Activated T-cell treated with anti-CD3 and anti-CD28 coated beads for 24 hours (primary cell): ENCODE measurements around the gene SNCB.

ENCODE experiments used
- DNase-seq: peaks from one replicate; pipeline ENCODE4 v3.0.0-alpha.2; 2020; ENCODE audit warnings: low read depth

SNCB gene

DNA sequence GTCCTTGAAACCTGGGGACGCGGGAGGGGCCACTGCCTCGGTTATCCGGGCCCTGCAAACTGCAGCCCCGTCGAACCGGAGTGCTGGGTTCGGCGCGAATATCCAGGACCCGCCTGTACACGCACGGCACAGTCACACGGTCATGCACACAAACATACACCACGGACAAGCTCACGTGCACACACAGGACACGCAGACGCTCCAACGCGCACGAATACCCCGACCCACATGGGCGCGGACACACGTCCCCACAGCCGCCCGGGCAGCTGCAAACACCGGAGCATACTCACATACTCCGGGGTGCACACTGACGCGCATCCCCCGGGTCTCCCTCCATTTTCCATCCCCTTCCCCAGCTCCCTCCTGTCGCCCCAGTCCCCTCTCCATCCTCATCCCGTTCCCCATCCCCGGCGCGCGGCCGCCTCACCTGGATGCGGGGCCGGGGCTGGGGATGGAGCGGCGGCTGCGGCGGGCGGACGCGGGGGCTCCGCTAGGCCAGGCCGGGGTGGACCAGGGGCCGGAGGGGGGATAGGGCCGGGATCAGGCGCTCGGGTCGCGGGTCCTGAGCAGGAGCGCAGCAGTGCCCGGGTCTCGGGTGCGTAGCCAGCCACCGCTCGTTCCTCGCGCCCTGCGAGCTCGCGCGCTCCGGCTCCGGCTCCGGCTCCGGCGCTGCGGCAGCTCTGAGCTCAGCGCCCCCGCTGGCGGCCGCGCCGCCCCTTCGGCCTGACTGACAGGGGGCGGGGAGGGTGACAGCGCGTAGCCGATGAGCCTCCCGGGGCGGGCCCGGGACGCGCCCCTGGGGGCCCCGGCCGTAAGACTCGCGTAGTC lies at the start of gene SNCB, which contains the start of gene EIF4E1B:
SNCB (minus strand) TSS at position 682 of the 828 bp plus-strand sequence. CDS start 880 bp downstream, outside the sequence.
EIF4E1B (plus strand) TSS at position 823 of the 828 bp plus-strand sequence. CDS start 12,113 bp downstream, outside the sequence.
- peak; percentile 48 for DNase-seq

DNA sequence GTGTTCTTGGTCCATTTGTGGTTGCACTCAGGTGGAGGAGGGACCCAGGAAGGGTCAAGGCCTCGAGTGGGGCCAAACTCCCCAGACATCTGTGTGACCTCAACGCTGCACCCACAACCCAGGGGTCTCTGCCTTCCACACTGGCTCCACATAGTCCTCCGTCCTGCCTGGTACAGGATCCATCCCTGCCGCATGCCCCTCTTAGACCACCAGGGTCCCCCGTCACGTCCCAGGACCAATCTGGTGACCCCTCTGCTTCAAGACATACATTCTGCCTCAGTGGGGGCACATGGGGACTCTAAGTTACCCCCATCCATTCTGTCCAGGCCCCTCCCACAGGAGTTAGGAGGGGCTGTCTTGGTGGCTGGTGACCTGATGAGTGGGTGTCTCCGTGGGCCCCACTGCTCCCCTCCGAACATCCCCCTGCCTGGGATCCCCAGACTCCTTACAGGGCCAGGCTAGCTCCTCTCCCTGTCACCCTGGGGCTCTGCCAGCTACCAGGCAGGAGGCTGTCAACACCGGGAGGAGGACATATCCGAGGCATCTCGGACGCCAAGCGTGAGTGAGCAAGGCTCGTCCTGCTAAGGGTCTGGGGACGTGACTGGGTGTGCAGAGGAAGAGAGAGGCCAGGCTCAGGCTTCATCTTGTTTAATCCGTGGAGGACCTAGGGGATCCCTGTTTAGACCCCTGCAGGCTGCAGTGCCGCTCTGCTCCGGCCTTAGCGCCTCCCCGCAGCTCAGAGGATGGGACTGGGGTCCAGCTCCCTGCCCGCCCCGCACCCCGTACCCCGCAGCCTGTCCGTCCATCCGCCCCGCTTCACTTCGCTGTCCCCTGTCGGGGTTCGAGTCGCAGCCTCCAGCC lies 49.3 kb upstream of the SNCB start:
- no peak for DNase-seq

DNA sequence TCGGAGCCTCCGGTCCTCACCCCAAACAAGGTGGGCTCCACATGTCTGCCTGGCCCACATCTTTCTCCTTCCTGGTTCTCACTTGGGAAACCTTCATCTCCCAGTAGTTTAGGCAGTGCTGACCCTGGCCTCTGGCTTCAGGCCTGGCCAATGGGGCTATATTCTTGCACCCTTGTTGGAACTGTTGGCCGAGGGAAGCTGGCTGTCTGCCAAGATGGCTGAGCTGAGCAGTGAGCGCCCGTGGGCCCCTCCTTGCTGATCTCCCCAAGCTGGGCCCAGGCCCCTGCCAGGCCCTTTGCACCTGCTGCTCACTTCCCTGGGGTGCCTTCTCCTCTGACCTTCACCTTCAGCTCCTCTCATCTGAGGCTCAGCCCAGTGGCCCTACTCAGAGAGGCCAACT lies 48.2 kb upstream of the SNCB start:
- no peak for DNase-seq

DNA sequence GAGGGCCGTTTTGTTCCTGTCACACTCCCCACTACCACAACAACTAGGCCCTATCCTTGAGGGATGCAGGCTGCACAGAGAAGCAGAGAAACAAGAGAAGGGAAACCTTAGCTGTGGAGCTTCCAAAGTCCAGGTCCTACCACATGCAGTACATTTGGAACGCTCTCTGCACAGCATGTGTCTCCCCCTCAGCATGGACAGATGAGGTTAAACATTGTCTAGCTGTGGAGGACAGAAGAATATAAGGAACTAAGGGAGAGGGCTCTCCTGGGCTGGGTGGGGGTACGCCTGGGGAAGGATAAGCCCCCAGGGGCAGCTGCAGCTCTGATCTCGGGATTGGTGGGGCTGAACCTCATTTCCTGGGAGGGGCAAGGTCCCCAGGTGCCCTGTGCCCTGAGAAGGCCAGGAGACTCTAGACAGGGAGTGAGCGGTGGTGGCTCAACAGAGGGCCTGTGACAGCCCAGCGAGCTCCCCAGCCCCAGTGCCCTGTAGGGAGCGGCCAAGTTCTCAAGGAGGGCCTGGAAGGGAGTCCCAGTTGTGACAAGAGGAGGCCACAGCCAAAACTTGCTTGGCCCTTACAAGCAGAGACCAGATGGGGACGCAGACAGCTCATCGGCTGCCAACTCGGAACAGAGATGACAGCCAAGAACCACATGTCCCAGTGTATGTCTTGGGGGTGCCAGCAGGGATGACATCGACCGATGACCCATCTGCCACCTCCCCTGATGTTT lies 47.0 kb upstream of the SNCB start:
- no peak for DNase-seq

DNA sequence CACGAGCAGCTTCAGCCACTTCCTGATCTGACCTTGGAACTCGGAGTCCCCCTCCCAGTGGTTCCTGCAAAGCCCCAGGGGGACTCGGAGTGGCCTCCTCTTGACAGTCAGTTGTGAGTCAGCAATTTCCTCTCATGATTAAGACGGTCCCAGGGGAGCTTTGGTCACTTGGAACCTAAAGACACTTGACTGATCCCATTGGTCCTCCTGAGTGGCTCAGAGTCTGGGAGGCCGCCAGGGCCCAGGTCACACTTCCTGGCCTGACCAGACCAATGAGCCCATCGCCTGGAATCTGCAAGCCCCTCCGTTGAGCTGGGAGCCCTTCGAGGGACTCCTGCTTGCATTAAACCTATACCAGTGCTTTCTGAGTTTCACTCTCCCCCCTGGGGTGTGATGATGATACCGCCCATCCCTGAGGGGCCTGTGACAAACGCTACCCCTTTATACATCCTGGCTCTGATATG lies 46.1 kb upstream of the SNCB start:
- DNase-seq = no peak

DNA sequence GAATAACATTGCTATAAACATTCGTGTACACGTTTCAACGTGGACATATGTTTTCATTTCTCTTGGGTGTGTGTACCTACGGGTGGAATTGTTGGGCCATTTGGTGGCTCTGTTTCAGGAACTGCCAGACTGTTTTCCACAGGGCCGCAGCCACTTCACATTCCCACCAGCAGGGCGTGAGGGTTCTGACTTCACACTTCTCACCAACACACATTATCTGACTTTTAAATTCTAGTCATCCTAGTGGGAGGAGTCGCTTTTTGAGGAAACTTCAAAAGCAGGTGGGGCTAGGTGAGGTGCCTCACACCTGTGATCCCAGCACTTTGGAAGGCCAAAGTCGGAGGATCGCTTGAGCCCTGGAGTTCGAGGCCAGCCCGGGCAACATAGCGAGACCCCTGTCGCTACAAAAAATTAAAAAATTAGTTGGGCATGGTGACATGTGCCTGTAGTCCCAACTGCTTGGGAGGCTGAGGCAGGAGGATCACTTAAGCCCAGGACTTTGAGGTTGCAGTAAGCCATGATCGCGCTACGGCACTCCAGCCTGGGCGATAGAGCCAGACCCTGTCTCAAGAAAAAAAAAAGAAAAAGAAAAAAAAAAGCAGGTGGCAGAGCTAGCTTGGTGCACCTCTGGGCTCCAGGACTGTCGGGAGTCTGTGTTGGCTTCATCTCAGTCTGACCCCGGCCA lies 45.5 kb upstream of the SNCB start:
- no peak for DNase-seq

DNA sequence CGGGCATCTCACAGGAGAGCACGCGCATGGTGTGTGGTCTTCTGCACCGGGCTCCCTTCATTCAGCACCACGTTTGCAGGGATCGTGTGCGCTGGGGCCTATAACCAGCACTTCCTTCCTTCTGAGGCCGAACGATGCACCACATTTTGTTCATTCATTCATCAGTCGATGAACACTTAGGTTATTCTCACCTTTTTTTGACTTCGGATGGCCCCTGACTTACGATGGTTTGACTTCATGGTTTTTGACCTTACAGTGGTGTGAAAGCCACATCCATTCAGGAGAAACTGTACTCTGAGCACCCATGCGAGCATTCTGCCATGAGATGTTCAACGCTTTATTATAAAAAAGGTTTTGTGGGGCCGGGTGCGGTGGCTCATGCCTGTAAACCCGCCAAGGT lies 44.5 kb upstream of the SNCB start:
- no peak for DNase-seq

DNA sequence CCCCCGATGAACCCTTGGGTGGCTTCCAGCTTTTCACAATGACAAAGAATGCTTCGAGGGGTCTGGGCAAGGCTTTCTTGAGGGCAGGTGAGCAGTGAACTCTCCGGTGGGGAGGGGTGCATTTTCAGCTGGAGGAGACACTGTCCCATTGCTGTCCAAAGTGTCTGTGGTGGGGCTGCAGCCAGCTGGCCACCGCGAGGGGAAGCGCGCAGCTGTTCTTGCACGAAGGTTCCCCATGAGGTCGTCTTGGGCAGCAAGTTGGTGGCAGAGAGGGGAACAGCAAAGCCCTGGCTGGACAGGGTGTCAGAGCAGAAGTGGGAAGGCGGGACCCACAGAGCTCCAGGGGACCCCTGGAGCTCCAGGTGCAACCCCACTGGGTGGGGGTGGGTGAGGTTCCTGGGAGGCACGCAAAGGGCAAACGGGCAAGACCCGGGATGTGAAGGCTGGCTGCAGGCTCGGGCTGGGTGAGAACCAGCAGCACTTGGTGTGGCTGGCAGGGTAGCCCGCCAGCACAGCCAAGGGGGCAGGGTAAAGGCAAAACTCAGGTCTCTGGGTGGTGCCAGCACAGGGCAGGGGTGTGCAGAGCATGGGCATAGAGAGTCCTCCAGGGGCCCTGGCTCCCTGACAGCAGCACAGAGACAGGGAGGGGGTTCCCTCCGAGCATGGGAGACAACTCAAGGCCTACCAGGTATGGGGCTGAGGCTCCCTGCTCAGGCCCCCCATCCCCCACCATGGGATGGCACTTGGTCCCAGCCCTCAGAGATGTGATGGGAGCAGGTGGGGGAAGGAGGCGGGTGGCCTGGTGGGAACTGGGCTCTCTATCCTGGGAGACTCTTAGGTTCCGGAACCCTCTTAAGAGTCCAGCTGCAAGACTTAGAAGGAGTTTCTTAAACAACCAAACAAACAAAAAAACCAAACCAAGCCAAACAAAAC lies 43.6 kb upstream of the SNCB start:
- DNase-seq = no peak

DNA sequence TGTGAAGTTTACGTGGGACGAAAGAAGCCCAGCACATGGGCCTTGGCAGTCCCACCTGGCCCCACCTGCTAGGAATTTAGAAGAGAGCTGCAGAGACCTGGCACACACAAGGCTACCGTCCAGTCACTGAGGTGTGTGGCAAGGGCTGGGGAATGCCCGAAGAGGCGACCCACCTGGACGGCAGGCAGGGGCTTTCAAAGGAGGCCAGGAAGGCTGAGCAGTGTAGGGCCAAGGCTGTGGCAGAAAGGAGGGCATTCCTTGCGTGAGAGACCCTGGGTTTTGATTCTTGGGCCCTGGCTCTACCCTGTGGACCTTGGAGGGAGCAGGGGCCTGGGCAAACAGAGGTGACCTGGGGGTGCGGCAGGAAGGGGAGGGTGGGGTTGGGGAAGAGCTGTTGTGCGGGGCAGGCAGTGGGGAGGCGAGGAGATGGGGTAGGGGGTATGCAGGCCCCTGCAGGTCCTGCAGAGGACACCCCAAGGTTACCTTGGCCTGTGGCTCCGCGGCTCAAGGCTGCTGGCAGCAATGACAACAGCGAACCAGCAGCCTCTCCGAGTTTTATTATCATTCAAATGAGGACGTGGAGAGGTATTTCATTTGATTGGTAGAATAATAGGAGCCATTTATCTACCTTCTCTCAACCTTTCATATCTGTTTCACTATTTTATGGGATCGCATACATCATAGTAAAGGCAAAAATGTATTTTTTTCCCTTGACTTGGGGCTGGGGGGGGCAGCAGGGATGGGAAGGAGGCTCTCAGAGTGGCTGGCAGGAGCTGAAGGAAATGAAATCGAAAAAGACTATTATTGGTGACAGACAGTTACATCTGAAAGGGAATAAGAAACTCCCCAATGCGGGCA lies 41.8 kb upstream of the SNCB start:
- no peak for DNase-seq

DNA sequence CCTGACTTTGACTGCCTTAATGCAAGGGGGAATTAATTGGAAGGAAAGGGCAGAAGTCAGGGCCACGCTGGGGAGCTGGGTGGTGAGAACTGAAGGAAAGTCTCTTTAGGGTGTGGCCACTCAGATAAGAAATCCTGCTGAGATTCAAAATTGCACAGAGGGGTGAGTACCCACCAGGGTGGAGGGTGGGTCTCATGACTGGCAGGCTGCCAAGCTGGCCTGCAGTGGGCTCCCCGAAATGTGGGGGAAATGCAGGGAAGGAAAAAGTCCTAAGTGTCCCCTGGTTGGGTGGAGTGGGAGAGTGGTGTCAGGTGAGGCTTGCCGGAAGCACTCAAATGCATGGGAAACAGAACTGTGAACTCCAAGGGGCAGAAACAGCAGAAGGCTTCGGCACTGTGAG lies 41.1 kb upstream of the SNCB start:
- DNase-seq = no peak

DNA sequence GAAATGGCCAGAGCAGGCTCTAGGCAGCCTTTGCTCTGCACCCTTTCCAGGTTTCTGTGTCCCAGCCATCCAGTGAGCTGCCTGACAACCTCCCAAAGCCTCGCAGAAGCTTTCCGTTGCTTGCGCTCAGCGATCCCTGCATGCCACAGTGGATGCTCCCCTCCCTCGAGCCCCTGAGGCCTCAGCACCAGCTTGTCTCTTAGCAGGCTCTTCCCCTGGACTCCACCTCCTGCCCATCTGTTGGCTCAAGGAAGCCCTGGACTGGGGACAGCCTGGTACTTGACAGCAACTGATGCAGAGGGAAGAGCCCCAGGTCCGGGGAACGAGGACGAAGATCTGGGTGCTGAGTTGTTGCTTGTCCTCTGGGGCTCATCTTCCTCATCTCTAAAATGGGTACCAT lies 40.1 kb upstream of the SNCB start:
- DNase-seq = no peak

DNA sequence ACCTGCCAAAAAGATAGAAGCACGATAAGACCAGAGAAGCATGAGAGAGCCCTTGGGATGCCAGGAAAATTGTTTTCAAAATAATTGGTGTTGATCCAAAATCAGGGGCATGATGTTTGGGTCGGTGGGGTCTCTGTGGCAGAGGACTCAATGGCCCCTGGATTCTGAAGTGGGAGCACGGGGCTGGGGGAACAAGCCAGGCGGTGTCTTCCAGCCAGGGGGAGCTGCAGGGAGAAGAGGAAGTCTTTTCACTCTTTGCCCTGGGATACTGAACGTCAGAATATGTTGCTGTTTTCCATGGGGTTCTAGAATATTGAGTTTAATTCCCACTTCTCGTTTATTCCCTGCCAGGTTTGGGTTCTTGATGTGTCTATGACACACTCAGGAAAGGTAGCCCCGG lies 37.3 kb upstream of the SNCB start:
- DNase-seq = no peak

DNA sequence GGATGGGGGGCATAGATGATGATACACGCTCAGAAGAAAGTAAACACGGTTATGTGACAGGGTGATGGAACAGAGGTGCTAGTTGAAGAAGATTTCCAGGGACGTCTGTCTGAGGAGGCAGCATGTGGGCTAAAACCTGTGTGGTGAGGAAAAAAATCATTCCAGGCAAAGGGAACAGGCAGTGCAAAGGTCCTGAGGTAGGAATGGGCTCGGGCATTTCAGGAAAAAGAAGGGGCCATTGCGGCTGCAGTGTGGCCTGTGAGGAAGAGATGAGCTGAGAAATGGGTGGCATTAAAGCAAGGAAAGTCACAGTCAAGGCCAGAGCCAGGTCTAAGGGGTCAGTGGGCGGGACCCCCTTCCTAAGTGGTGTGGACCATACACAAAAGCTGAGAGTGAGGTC lies 35.2 kb upstream of the SNCB start:
- DNase-seq = no peak

DNA sequence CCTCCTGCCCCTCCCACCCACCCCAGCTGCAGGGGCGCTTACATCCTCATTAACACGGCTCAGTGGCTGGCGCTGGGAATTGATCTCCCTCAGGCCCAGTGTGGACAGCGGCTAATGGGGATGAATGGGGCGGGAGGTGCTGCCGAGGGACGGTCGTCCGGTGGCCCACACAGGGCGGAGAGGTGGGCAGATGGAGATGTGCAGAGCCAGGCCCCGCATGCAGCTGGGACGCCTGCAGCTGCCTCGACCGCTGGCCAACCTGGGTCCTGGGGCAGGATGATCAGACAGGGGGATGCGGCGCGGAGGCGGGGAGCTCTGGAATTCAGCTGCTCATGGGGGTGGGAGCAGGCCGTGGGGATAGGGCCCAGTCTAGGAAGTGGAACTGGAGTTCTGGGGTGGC lies 34.6 kb upstream of the SNCB start:
- no peak for DNase-seq

DNA sequence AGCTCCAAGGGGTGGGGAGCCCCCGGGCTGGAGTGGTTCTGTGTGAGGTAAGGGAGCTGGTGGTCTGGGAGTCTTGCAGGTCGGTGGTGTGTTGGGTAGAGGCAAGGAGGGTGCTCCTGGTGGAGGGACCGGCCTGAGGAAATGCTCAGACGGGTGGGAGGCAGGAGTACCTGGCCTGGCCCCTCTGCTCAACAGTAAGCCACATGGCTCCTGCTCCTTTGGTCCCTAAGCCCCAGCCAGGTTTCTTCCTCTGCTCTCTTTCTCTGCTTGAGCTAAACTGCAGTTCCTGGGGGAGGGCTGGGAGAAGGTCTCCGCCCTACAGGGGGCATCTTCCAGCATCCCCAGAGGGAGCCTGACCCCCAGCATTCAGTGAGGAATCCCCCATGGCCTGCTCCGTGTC lies 34.1 kb upstream of the SNCB start:
- DNase-seq = no peak

DNA sequence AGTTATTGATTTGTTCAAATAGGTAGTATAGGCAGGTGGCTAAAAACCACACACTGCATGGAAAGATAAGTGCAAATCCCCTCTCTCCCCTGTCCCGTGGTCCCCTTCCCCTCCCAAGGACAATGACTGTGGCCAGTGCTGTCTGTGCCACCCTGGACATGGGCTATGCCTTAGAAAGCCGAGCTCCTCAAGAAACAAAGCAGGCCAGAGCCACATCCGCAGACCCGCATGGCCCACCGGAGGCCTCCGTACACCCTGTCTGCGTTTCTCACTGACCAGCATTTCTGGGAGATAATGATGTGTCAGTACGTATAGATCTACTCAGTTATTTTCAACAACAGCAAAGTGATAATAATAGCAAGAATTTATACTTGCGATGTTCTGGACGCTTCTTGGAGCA lies 33.2 kb upstream of the SNCB start:
- DNase-seq = no peak

DNA sequence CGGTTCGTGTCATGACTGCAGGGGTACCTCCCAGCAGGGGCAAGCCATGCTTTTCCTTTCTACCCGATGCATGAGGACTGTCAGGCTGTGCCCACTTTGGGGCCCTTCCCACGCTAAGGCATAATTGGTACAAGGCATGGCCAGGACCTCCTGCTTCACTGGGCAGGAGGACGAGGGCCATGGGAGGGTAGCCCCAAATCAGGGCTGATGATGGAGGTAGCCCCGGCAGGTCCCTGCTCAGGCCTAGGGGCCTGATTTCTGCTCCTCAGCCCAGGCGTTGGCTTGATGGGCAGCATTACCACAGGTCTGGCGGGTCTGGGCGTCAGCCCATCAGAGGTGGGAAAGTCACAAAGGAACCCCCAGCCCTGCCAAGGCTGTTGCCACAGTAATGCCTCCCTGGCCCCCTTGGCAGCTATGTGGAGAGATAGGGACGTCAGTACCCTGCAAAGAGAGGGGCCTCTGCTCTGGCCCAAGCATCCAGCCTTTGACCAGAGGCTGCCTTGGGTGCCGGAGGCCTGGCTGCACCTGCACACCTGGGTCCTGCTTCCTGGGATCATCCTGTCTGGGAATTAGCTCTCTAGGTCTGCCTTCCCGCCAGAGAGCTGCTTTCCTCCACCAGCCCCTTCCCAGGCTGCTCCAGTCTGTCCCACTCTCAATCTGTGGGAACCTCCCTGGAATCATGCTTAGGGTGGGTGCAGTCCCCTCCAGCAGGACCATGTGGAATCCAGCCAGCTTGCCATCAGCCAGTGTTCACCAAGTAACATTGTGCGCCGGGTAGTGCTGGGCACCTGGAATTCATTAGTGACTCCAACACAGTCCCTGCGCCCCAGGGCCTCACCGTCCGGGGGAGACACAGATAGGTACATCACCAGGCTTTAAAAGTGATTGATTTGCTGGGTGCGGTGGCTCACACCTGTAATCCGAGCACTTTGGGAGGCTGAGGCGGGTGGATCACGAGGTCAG lies 32.3 kb upstream of the SNCB start:
- no peak for DNase-seq

DNA sequence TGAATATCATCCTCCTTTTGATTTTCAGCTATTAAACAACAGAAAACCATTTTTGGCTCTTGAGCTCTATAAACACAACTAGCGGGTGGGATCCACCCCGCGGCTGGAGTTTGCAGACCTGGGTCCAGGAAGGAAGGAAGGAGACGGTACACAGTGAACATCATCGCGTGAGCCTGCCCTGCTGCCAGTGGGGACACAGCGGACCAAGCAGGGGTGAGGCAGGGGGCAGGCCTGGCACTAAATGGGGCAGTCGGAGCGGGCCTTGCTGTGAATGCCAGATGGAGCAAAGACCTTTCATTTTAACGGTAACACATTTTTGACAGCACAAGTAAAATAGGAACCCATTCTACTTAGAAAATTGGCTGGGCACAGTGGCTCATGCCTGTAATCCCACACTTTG lies 31.3 kb upstream of the SNCB start:
- no peak for DNase-seq
